Cortex of kidney (tissue), 1 donor: Measurements from ENCODE around the gene PLCB3.
"Not testable (repeated sequence)": the region's sequence is repeated elsewhere in the genome, so short reads cannot be mapped to it uniquely, and the experiment has no call there.

Source experiments
- DNase-seq: peaks from one replicate; lab custom pipeline; 2025; lab: John Stamatoyannopoulos, UW

Gene PLCB3

GRCh38 chr11:64304316-64305072, 53.2 kb downstream of the PLCB3 start:
- no peak for DNase-seq

- peak; percentile 92 for DNase-seq
These were observed 53.9 kb downstream of the PLCB3 start, which contains the start of gene ESRRA for GRCh38 chr11:64305075-64305690. Gene ESRRA, plus strand, starts transcription at chr11:64305524. Its CDS starts 1,656 bp downstream, at chr11:64307180.

- DNase-seq, result no peak
These were observed 54.6 kb downstream of the PLCB3 start for GRCh38 chr11:64305691-64306562.

GRCh38 chr11:64306563-64306875, 55.2 kb downstream of the PLCB3 start:
- DNase-seq, result no peak

- DNase-seq, result no peak
These were observed 55.7 kb downstream of the PLCB3 start for GRCh38 chr11:64306876-64307622.

GRCh38 chr11:64307795-64308194, 56.5 kb downstream of the PLCB3 start:
- DNase-seq, result not testable (repeated sequence)

DNA sequence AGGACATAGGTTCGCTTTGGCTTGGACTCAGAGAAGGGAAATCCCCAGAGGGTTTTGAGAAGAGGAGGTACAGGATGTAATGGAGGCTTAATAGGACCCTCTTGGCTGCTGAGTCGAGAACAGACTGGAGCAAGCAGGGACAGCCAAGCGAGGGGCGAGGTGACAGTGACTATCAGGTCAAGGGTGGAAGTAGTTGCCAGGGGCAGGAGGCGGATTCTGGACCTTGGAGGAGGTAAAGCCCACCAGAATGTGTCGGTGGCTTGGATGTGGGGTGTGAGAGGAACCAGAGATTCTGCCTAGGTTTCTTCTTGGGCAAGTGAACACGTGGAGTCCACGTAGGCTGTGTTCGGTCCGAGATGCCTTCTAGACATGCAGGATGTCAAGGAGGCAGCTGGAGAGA, 61.6 kb downstream of the PLCB3 start:
- DNase-seq, result no peak

DNA sequence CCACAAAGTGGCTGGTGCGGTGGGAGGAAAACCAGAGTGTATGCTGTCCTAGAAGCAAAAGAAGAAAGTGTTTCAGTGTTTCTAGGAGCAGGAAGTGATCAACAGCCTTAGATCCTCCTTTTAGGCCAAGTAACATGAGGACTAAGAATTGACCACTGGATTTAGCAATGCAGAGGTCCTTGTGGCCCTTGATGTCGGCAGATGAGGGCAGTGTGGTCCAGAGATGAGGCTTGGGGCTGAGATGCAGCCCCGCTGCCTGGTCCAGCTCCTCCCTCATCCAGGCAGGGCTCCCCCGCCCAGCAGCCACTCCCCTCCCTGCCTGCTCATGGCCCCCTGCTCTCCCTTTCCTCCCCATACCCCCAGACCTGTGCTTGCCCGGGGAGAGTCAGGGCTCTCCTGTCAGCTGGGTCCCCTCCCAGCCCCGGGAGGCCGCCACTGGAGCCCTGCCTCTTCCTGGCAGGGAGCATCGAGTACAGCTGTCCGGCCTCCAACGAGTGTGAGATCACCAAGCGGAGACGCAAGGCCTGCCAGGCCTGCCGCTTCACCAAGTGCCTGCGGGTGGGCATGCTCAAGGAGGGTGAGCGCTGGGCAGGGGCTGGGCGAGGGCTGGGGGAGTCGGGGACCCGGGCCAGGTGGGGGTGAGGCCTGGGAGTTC, 62.3 kb downstream of the PLCB3 start:
- no peak for DNase-seq

DNA sequence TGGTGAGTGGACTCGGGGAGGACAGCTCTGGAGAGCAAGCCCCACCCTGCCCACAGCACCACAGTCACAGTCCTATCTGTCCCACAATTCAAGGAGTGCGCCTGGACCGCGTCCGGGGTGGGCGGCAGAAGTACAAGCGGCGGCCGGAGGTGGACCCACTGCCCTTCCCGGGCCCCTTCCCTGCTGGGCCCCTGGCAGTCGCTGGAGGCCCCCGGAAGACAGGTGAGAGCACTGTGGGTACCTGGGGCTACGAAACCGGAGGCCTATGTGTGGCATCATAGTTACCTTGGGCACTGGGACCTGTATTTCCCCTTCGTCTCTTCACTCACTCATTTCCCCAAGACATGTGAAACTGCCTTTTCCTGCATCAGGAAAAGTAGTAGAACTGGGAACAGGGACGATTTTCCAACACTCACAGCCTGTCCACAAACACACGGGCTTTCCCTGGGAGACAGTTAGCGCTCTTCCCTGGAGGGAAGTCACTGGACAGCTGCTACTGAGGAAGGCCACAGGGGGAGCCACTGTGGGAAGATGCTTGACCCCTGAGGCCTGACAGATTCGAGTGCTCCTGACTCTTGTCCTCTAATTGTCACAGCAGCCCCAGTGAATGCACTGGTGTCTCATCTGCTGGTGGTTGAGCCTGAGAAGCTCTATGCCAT, 62.9 kb downstream of the PLCB3 start:
- DNase-seq, result no peak

DNA sequence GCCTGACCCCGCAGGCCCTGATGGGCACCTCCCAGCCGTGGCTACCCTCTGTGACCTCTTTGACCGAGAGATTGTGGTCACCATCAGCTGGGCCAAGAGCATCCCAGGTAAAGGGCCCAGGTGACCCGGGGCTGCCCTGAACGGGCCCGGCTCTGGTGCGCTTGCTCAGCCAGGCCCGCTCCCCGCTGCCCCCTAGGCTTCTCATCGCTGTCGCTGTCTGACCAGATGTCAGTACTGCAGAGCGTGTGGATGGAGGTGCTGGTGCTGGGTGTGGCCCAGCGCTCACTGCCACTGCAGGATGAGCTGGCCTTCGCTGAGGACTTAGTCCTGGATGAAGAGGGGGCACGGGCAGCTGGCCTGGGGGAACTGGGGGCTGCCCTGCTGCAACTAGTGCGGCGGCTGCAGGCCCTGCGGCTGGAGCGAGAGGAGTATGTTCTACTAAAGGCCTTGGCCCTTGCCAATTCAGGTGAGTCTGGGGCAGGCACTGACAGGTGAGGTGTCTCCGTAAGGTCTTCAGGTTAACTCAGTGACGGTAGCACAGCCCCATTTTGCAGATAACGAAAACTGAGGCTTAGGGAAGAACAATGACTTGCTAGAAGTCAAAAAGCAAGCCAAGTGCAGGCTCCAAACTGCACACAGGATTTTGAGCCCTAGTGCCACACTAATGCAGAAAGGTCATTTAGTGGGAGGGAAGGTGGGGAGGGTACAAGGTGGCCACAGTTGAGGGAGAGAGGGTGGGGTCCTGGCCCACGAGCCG, 63.7 kb downstream of the PLCB3 start:
- DNase-seq, result no peak

DNA sequence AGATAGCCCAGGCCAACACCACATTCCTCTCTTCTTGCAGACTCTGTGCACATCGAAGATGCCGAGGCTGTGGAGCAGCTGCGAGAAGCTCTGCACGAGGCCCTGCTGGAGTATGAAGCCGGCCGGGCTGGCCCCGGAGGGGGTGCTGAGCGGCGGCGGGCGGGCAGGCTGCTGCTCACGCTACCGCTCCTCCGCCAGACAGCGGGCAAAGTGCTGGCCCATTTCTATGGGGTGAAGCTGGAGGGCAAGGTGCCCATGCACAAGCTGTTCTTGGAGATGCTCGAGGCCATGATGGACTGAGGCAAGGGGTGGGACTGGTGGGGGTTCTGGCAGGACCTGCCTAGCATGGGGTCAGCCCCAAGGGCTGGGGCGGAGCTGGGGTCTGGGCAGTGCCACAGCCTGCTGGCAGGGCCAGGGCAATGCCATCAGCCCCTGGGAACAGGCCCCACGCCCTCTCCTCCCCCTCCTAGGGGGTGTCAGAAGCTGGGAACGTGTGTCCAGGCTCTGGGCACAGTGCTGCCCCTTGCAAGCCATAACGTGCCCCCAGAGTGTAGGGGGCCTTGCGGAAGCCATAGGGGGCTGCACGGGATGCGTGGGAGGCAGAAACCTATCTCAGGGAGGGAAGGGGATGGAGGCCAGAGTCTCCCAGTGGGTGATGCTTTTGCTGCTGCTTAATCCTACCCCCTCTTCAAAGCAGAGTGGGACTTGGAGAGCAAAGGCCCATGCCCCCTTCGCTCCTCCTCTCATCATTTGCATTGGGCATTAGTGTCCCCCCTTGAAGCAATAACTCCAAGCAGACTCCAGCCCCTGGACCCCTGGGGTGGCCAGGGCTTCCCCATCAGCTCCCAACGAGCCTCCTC, 64.6 kb downstream of the PLCB3 start:
- not testable (repeated sequence) for DNase-seq

DNA sequence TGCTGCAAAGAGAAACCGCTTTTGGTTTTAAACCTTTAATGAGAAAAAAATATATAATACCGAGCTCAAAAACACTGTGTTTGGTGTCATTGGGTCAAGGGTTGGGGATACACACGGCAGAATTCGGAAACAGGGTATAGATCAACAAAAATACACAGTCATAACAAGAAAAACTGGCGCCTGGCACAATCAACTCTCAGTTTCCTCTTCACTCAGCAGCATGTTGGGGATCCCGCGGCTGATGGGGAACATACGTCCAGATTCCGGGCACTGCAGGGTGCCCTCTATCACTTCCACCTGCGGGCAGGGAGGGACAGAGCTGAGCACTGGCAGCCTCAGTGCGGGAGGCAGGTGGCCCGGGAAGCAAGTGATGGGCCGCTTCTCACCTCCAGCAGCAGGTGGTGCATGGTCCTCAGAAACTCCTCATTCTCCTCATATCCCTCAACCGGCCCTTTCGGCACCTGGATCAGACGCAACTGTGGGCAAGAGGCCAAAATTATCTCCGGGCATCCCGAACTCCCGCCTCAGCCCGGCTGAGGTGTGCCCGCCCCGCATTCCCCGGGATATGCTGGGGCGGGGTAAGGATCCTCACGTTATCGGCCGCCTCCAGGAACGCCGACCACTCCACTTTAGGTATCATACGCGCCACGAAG, 65.5 kb downstream of the PLCB3 start:
- DNase-seq, result no peak

GRCh38 chr11:64317325-64317960, 66.1 kb downstream of the PLCB3 start, which contains the start of gene TRMT112:
Gene TRMT112, minus strand, starts transcription at chr11:64317559. Its CDS starts 33 bp downstream, at chr11:64317526.
- DNase-seq, result no peak

- peak; percentile 82 for DNase-seq
These were observed 66.8 kb downstream of the PLCB3 start, which contains the start of gene PRDX5 for GRCh38 chr11:64317961-64318765. Gene PRDX5, plus strand, starts transcription at chr11:64318121. Its CDS starts 95 bp downstream, at chr11:64318216.
